Thyroid gland (tissue), 4 donors: ENCODE results near the gene RARRES2.

Experiments used
- CTCF ChIP-seq, 6 experiments: fragments of 200-600 bp in 3 of 6; fragments of 450-650 bp in 3 of 6; sonication (generic) in 3 of 6; IDR thresholded peaks; one replicate each; pipeline ENCODE4 v1.5.1; 2016 to 2019; ENCODE audit warnings: antibody characterized with exemption in 6 of 6, mild to moderate bottlenecking in 2 of 6, inconsistent platforms in 1 of 6, moderate library complexity in 1 of 6
- POLR2A ChIP-seq, 2 donors: fragments of 450-650 bp; IDR thresholded peaks; one replicate each; pipeline ENCODE4 v1.6.1; 2017; ENCODE audit warnings: antibody characterized with exemption in 2 of 2, mild to moderate bottlenecking in 2 of 2, moderate library complexity in 1 of 2

GRCh38 chr7:150311146-150311545, 30.3 kb downstream of the RARRES2 start:
- TF ChIP-seq CTCF (IDR thresholded peaks at IDR 0.05) (no peak), POLR2A (IDR thresholded peaks at IDR 0.05) (no peak)
